Measurements from ENCODE around the gene LIN54. TPM values are rescaled to one million over a fixed set of nuclear protein-coding genes. Genes with fewer than 3 reads are reported as not detected.

LIN54 gene
- total RNA-seq, 1 donor from 2014 or later: 12.3 TPM

GRCh38 chr4:82898322-82899243 is 112.0 kb downstream of the LIN54 start:
- Mint-ChIP-seq H3K9me3 (ENCODE audit: low read depth) (no peaks in the 10 kb centered on the region), H3K27me3 (ENCODE audit: low read depth) (no peaks in the 10 kb centered on the region), H3K27ac (ENCODE audit: unreplicated experiment) (no peak overlapping the region)

GRCh38 chr4:82896755-82897154 is 113.9 kb downstream of the LIN54 start:
- no peak for TF ChIP-seq CTCF (IDR thresholded peaks at IDR 0.05)
- no peak for DNase-seq (ENCODE audit: low spot score)
- no peak overlapping the region for H3K4me3 Mint-ChIP-seq (ENCODE audit: unreplicated experiment)
- peaks cover 53% of the 10 kb centered on the region for H3K4me1 Mint-ChIP-seq (ENCODE audit: low read depth)
- peaks cover 14% of the 10 kb centered on the region for H3K36me3 Mint-ChIP-seq (ENCODE audit: low read depth)
- no peaks in the 10 kb centered on the region for H3K9me3 Mint-ChIP-seq (ENCODE audit: low read depth)
- H3K27me3 Mint-ChIP-seq (ENCODE audit: low read depth): no peaks in the 10 kb centered on the region
- H3K27ac Mint-ChIP-seq (ENCODE audit: unreplicated experiment): peak overlapping the region; percentile 2

More at GRCh38 chr4:82898322-82899243, 112.0 kb downstream of the LIN54 start:
- Mint-ChIP-seq H3K36me3 (ENCODE audit: low read depth) (peaks cover 14% of the 10 kb centered on the region), H3K4me1 (ENCODE audit: low read depth) (peaks cover 45% of the 10 kb centered on the region), H3K4me3 (ENCODE audit: unreplicated experiment) (no peak overlapping the region)
- DNase-seq (ENCODE audit: low spot score): no peak
- TF ChIP-seq CTCF (IDR thresholded peaks at IDR 0.05): peak; percentile 82

- Mint-ChIP-seq H3K9me3 (ENCODE audit: low read depth) (no peaks in the 10 kb centered on the region), H3K27ac (ENCODE audit: unreplicated experiment) (no peak overlapping the region), H3K4me1 (ENCODE audit: low read depth) (peaks cover 57% of the 10 kb centered on the region), H3K36me3 (ENCODE audit: low read depth) (peaks cover 16% of the 10 kb centered on the region), H3K27me3 (ENCODE audit: low read depth) (no peaks in the 10 kb centered on the region), H3K4me3 (ENCODE audit: unreplicated experiment) (no peak overlapping the region)
- TF ChIP-seq CTCF (IDR thresholded peaks at IDR 0.05): no peak
- DNase-seq (ENCODE audit: low spot score): no peak
Measured at GRCh38 chr4:82893942-82894341, 116.7 kb downstream of the LIN54 start.

GRCh38 chr4:82892467-82892802 is 118.2 kb downstream of the LIN54 start:
- H3K27me3 Mint-ChIP-seq (ENCODE audit: low read depth): no peaks in the 10 kb centered on the region
- H3K36me3 Mint-ChIP-seq (ENCODE audit: low read depth): peaks cover 18% of the 10 kb centered on the region
- H3K4me3 Mint-ChIP-seq (ENCODE audit: unreplicated experiment): no peak overlapping the region
- peaks cover 50% of the 10 kb centered on the region for H3K4me1 Mint-ChIP-seq (ENCODE audit: low read depth)
- no peak for DNase-seq (ENCODE audit: low spot score)
- TF ChIP-seq CTCF (IDR thresholded peaks at IDR 0.05): no peak
- peak overlapping the region; percentile 99 for H3K27ac Mint-ChIP-seq (ENCODE audit: unreplicated experiment)
- H3K9me3 Mint-ChIP-seq (ENCODE audit: low read depth): no peaks in the 10 kb centered on the region

- Mint-ChIP-seq H3K27me3 (ENCODE audit: low read depth) (no peaks in the 10 kb centered on the region), H3K4me1 (ENCODE audit: low read depth) (peaks cover 49% of the 10 kb centered on the region), H3K4me3 (ENCODE audit: unreplicated experiment) (peak overlapping the region; percentile 92), H3K36me3 (ENCODE audit: low read depth) (peaks cover 20% of the 10 kb centered on the region), H3K27ac (ENCODE audit: unreplicated experiment) (peak overlapping the region; percentile 99), H3K9me3 (ENCODE audit: low read depth) (no peaks in the 10 kb centered on the region)
- no peak for TF ChIP-seq CTCF (IDR thresholded peaks at IDR 0.05)
- no peak for DNase-seq (ENCODE audit: low spot score)
Measured at GRCh38 chr4:82891707-82892466, 118.7 kb downstream of the LIN54 start.
